AG09319 (cell line): Measurements from ENCODE around the gene RGP1.

Source experiments
- DNase-seq: peaks from one replicate; pipeline ENCODE4 v3.0.0-alpha.2; 2010; ENCODE audit warnings: low read depth; ENCODE audit errors: extremely low read depth
- CTCF ChIP-seq: IDR thresholded peaks from 2 replicates; pipeline ENCODE4 v1.5.1; 2011; ENCODE audit warnings: low read depth, mild to moderate bottlenecking, inconsistent platforms, low read length, moderate library complexity

The RGP1 gene

GRCh38 chr9:35719546-35719945 lies 29.5 kb upstream of the RGP1 start:
- TF ChIP-seq CTCF = no peak
- DNase-seq = no peak

GRCh38 chr9:35723426-35723825 lies 25.7 kb upstream of the RGP1 start:
- TF ChIP-seq CTCF = no peak

GRCh38 chr9:35723908-35724307 lies 25.2 kb upstream of the RGP1 start:
- no peak for TF ChIP-seq CTCF
- no peak for DNase-seq

More at GRCh38 chr9:35723426-35723825, 25.7 kb upstream of the RGP1 start:
- no peak for DNase-seq

- no peak for DNase-seq
- TF ChIP-seq CTCF = no peak
Observed at GRCh38 chr9:35725362-35725761, 23.7 kb upstream of the RGP1 start.

- DNase-seq = no peak
- peak; percentile 27 for TF ChIP-seq CTCF
Observed at GRCh38 chr9:35726931-35727330, 22.2 kb upstream of the RGP1 start.

GRCh38 chr9:35727676-35728040 lies 21.4 kb upstream of the RGP1 start:
- no peak for DNase-seq
- TF ChIP-seq CTCF = no peak

- peak; percentile 68 for DNase-seq
- TF ChIP-seq CTCF = no peak
Observed at GRCh38 chr9:35728041-35728971, 20.8 kb upstream of the RGP1 start.
